ENCODE results near the gene C1orf210. TPM values are rescaled to one million over a fixed set of nuclear protein-coding genes. Genes with fewer than 3 reads are reported as not detected.

The C1orf210 gene
- total and polyA plus RNA-seq, 2 of the 13 experiments (the other 11 are each of a cell fraction or from before 2014, with no cell fraction given), result 0.49 to 5.1 TPM

- TF ChIP-seq SNAI1 (CRISPR knock-in tag; IDR thresholded peaks at IDR 0.05; ENCODE audit: borderline replicate concordance) (peak; percentile 83; the same call in 1 of the 2 replicates), SP5 (CRISPR knock-in tag; IDR thresholded peaks at IDR 0.05; ENCODE audit: borderline replicate concordance, low read depth) (peak; percentile 61; the same call in 1 of the 2 replicates), HDAC1 (CRISPR knock-in tag; IDR thresholded peaks at IDR 0.05) (0 out of 2 replicates have a peak, but pooled peaks have one; percentile 41), ZNF850 (CRISPR knock-in tag; conservative IDR thresholded peaks at IDR 0.05) (peak; percentile 88; the same call in 1 of the 2 replicates), GATAD2A (CRISPR knock-in tag; IDR thresholded peaks at IDR 0.05) (peak; percentile 35), GABPA (IDR thresholded peaks at IDR 0.05; ENCODE audit: low read depth, low read length) (no peak), GABPA (CRISPR knock-in tag; IDR thresholded peaks at IDR 0.05; ENCODE audit: low read depth) (peak; percentile 39; the same call in 1 of the 2 replicates), ZNF761 (CRISPR knock-in tag; conservative IDR thresholded peaks at IDR 0.05) (no peak), TBX2 (CRISPR knock-in tag; IDR thresholded peaks at IDR 0.05; ENCODE audit: borderline replicate concordance) (peak; percentile 76; the same call in 1 of the 2 replicates), MED1 (CRISPR knock-in tag; IDR thresholded peaks at IDR 0.05) (peak; percentile 38; the same call in 1 of the 2 replicates), ATF3 (CRISPR knock-in tag; IDR thresholded peaks at IDR 0.05) (no peak), ZNF33B (CRISPR knock-in tag; IDR thresholded peaks at IDR 0.05) (0 out of 2 replicates have a peak, but pooled peaks have one; percentile 56), SOX6 (IDR thresholded peaks at IDR 0.05) (no peak), SOX6 (CRISPR knock-in tag; IDR thresholded peaks at IDR 0.05) (peak; percentile 54), ZNF160 (CRISPR knock-in tag; IDR thresholded peaks at IDR 0.05) (no peak), AHDC1 (CRISPR knock-in tag; IDR thresholded peaks at IDR 0.05; ENCODE audit: borderline replicate concordance) (peak; percentile 18; the same call in 1 of the 2 replicates), POGZ (CRISPR knock-in tag; IDR thresholded peaks at IDR 0.05) (0 out of 2 replicates have a peak, but pooled peaks have one; percentile 18), STAT5B (CRISPR knock-in tag; IDR thresholded peaks at IDR 0.05) (no peak), DPF2 (CRISPR knock-in tag; IDR thresholded peaks at IDR 0.05; ENCODE audit: borderline replicate concordance, low read depth) (peak; percentile 29; the same call in 1 of the 2 replicates), LCORL (IDR thresholded peaks at IDR 0.05) (no peak), LCORL (CRISPR knock-in tag; IDR thresholded peaks at IDR 0.05) (peak; percentile 29; the same call in 1 of the 2 replicates), ZFX (CRISPR knock-in tag; IDR thresholded peaks at IDR 0.05; ENCODE audit: low read depth) (peak; percentile 63; the same call in 1 of the 2 replicates), FOXA3 (CRISPR knock-in tag; IDR thresholded peaks at IDR 0.05) (peak; percentile 48; the same call in 1 of the 2 replicates)
- TF ChIP-seq, protein P1, sequence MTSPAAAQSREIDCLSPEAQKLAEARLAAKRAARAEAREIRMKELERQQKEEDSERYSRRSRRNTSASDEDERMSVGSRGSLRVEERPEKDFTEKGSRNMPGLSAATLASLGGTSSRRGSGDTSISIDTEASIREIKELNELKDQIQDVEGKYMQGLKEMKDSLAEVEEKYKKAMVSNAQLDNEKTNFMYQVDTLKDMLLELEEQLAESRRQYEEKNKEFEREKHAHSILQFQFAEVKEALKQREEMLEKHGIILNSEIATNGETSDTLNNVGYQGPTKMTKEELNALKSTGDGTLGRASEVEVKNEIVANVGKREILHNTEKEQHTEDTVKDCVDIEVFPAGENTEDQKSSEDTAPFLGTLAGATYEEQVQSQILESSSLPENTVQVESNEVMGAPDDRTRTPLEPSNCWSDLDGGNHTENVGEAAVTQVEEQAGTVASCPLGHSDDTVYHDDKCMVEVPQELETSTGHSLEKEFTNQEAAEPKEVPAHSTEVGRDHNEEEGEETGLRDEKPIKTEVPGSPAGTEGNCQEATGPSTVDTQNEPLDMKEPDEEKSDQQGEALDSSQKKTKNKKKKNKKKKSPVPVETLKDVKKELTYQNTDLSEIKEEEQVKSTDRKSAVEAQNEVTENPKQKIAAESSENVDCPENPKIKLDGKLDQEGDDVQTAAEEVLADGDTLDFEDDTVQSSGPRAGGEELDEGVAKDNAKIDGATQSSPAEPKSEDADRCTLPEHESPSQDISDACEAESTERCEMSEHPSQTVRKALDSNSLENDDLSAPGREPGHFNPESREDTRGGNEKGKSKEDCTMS (CRISPR knock-in tag; conservative IDR thresholded peaks at IDR 0.05), result no peak
These were observed at the start of gene C1orf210 (continued) for GRCh38 chr1:43285269-43285990.
